NCI-H2029 (cell line): ENCODE measurements around the gene SCN1B.
A peak's percentile ranks its signal among the peaks of the same experiment; 100 is the strongest.

Experiments
- DNase-seq: peaks from one replicate; lab custom pipeline; 2025; lab: John Stamatoyannopoulos, UW

The SCN1B gene

GRCh38 chr19:35053667-35054293 is 23.5 kb downstream of the SCN1B start:
- DNase-seq: no peak

GRCh38 chr19:35054626-35055025 is 24.4 kb downstream of the SCN1B start:
- DNase-seq: no peak

- DNase-seq: no peak
These were observed 25.5 kb downstream of the SCN1B start for GRCh38 chr19:35055715-35056179.

GRCh38 chr19:35056513-35057063 is 26.3 kb downstream of the SCN1B start:
- DNase-seq: no peak

GRCh38 chr19:35058370-35058769 is 28.1 kb downstream of the SCN1B start:
- DNase-seq: no peak

GRCh38 chr19:35059006-35059798 is 28.9 kb downstream of the SCN1B start:
- DNase-seq: no peak

GRCh38 chr19:35059799-35060091 is 29.5 kb downstream of the SCN1B start:
- DNase-seq: no peak

- DNase-seq: no peak
These were observed 30.0 kb downstream of the SCN1B start for GRCh38 chr19:35060160-35060855.

- DNase-seq: no peak
These were observed 31.5 kb downstream of the SCN1B start for GRCh38 chr19:35061583-35062373.

GRCh38 chr19:35062942-35063341 is 32.7 kb downstream of the SCN1B start:
- DNase-seq: no peak

- DNase-seq: no peak
These were observed 33.9 kb downstream of the SCN1B start for GRCh38 chr19:35063940-35064818.

GRCh38 chr19:35065574-35065973 is 35.3 kb downstream of the SCN1B start:
- no peak for DNase-seq

GRCh38 chr19:35066121-35066520 is 35.9 kb downstream of the SCN1B start:
- no peak for DNase-seq

GRCh38 chr19:35066691-35067563 is 36.7 kb downstream of the SCN1B start:
- peak; percentile 62 for DNase-seq

- DNase-seq: no peak
These were observed 38.8 kb downstream of the SCN1B start for GRCh38 chr19:35068941-35069634.

- no peak for DNase-seq
These were observed 39.4 kb downstream of the SCN1B start for GRCh38 chr19:35069696-35070095.

GRCh38 chr19:35070471-35070870 is 40.2 kb downstream of the SCN1B start:
- DNase-seq: no peak

- DNase-seq: no peak
These were observed 43.2 kb downstream of the SCN1B start for GRCh38 chr19:35073516-35073915.

GRCh38 chr19:35073941-35074340 is 43.7 kb downstream of the SCN1B start:
- no peak for DNase-seq
